Parathyroid adenoma (tissue), 2 donors: ENCODE data around the gene KRT73.

Source experiments
- H2AFZ ChIP-seq: fragments of 300-600 bp; sonication (generic); one replicate; pipeline ENCODE4 v1.7.0; 2017; ENCODE audit warnings: antibody characterized with exemption, mild to moderate bottlenecking
- H3K27ac ChIP-seq: fragments of 300-600 bp; sonication (generic); one replicate; pipeline ENCODE4 v1.7.0; 2017
- H3K27me3 ChIP-seq: fragments of 300-600 bp; sonication (generic); one replicate; pipeline ENCODE4 v1.7.0; 2017; ENCODE audit warnings: low read length; ENCODE audit not compliant: control insufficient read depth, insufficient read depth
- H3K36me3 ChIP-seq: fragments of 300-600 bp; sonication (generic); one replicate; pipeline ENCODE4 v1.7.0; 2017; ENCODE audit warnings: low read length; ENCODE audit not compliant: control insufficient read depth, insufficient read depth
- H3K4me1 ChIP-seq: fragments of 300-600 bp; sonication (generic); one replicate; pipeline ENCODE4 v1.7.0; 2017; ENCODE audit warnings: control low read depth
- H3K4me2 ChIP-seq: fragments of 300-600 bp; sonication (generic); one replicate; pipeline ENCODE4 v1.7.0; 2017; ENCODE audit warnings: low read length
- H3K4me3 ChIP-seq: fragments of 300-600 bp; sonication (generic); one replicate; pipeline ENCODE4 v1.7.0; 2017; ENCODE audit warnings: low read depth, low read length
- H3K79me2 ChIP-seq: fragments of 300-600 bp; sonication (generic); one replicate; pipeline ENCODE4 v1.7.0; 2017; ENCODE audit warnings: control low read depth
- H3K9ac ChIP-seq: fragments of 300-600 bp; sonication (generic); one replicate; pipeline ENCODE4 v1.7.0; 2017; ENCODE audit warnings: mild to moderate bottlenecking
- H3K9me3 ChIP-seq: fragments of 300-600 bp; sonication (generic); one replicate; pipeline ENCODE4 v1.7.0; 2017; ENCODE audit warnings: low read length; ENCODE audit not compliant: control insufficient read depth
- TF ChIP-seq, protein P1 (sequence below): fragments of 300-600 bp; sonication (generic); IDR thresholded peaks from one replicate; pipeline ENCODE4 v1.7.0; 2017; ENCODE audit warnings: antibody characterized with exemption, mild to moderate bottlenecking
- donor health status: primary hyperparathyroidism.

Gene KRT73

DNA sequence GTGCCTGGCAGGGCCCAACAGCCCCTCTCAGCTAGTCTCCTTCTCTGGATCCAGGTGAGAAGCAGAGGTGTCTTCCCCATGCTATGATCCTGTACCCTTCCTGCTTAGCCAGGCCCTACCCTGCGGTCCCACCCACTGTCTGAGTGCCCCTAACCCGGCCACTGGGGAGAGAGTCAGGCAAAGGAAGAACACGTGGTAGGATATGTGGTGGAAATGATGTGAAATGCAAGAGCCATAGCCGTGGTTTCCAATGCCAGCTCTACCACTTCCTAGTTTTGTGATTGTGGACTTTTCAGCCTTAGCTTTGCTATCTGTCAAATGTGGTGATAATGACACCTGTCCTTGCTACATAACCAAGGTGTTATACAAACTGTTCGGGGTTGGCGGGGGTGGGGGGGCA is 17.8 kb upstream of the KRT73 start:
- H2AFZ ChIP-seq = no peak overlapping the region
- H3K36me3 ChIP-seq = no peaks in the 10 kb centered on the region
- no peak overlapping the region for H3K4me2 ChIP-seq
- H3K4me1 ChIP-seq = peaks cover 7% of the 10 kb centered on the region
- H3K27me3 ChIP-seq = no peaks in the 10 kb centered on the region
- H3K79me2 ChIP-seq = no peaks in the 10 kb centered on the region
- no peak overlapping the region for H3K9ac ChIP-seq
- H3K4me3 ChIP-seq = no peak overlapping the region
- no peak overlapping the region for H3K27ac ChIP-seq
- TF ChIP-seq, protein P1, sequence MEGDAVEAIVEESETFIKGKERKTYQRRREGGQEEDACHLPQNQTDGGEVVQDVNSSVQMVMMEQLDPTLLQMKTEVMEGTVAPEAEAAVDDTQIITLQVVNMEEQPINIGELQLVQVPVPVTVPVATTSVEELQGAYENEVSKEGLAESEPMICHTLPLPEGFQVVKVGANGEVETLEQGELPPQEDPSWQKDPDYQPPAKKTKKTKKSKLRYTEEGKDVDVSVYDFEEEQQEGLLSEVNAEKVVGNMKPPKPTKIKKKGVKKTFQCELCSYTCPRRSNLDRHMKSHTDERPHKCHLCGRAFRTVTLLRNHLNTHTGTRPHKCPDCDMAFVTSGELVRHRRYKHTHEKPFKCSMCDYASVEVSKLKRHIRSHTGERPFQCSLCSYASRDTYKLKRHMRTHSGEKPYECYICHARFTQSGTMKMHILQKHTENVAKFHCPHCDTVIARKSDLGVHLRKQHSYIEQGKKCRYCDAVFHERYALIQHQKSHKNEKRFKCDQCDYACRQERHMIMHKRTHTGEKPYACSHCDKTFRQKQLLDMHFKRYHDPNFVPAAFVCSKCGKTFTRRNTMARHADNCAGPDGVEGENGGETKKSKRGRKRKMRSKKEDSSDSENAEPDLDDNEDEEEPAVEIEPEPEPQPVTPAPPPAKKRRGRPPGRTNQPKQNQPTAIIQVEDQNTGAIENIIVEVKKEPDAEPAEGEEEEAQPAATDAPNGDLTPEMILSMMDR = no peak
- no peaks in the 10 kb centered on the region for H3K9me3 ChIP-seq

DNA sequence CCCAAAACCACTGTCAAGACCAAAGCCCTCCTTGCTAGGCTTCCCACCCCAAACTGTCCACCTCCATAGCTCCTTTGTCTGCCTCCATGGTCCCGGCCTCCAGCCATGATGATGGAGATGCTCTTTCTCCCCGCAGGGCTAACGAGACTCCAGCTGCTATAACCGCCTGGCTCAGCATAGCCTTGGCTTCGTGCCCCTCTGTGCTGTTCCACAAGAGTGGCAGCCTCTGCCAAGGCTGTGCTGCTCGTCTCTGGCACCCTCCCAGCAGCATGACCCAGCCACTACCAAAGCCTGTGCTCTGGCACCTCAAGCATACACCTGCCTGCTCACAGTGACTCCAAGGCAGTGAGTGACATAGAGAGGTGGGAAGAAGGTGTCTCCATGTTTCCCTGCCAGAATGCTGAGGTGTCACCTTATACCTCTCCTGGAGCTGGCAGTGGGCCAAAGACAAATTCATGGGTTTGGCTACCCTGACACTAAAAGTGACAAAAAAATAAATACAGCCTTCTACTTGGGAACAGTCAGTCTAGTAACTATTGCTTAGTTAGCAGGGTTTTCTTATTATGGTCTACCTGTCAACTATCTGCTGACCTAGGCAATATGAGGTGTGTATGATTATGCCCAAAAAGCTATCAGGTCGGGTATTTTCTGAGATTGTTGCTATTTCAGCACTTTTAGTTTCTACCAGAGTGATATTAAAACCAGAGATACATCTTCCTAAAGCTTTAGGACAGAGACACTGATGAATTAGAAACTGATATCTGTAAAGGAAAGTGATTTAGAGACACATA is 16.1 kb upstream of the KRT73 start:
- no peak overlapping the region for H3K4me3 ChIP-seq
- H3K4me2 ChIP-seq = no peak overlapping the region
- no peaks in the 10 kb centered on the region for H3K27me3 ChIP-seq
- H2AFZ ChIP-seq = no peak overlapping the region
- no peaks in the 10 kb centered on the region for H3K79me2 ChIP-seq
- no peak overlapping the region for H3K27ac ChIP-seq
- TF ChIP-seq, protein P1 = no peak
- no peaks in the 10 kb centered on the region for H3K36me3 ChIP-seq
- no peaks in the 10 kb centered on the region for H3K9me3 ChIP-seq
- H3K9ac ChIP-seq = no peak overlapping the region
- H3K4me1 ChIP-seq = peaks cover 7% of the 10 kb centered on the region

DNA sequence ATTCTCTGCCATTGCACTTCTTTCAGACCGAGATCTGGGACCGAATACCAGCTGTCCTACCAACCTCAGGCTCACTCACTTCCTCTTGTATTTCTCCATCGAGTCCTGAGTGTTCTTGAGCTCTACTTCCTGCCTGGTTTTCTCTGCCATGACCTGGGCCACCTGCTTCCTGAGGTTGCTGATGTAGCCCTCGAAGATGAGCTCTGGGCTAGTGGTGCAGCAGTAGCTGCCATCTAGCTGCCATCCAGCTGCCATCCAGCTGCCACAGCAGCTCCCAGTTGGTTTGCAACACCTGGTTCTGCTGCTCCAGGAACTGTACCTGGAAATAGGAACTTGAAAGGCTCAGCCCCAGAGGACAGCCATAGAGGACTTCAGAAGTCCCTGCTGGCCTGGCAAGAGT is 15.0 kb upstream of the KRT73 start:
- no peak overlapping the region for H3K9ac ChIP-seq
- no peak overlapping the region for H2AFZ ChIP-seq
- H3K4me2 ChIP-seq = no peak overlapping the region
- H3K4me1 ChIP-seq = peaks cover 7% of the 10 kb centered on the region
- no peaks in the 10 kb centered on the region for H3K9me3 ChIP-seq
- no peaks in the 10 kb centered on the region for H3K36me3 ChIP-seq
- no peaks in the 10 kb centered on the region for H3K27me3 ChIP-seq
- no peak overlapping the region for H3K4me3 ChIP-seq
- H3K27ac ChIP-seq = no peak overlapping the region
- no peaks in the 10 kb centered on the region for H3K79me2 ChIP-seq
- TF ChIP-seq, protein P1 = no peak

DNA sequence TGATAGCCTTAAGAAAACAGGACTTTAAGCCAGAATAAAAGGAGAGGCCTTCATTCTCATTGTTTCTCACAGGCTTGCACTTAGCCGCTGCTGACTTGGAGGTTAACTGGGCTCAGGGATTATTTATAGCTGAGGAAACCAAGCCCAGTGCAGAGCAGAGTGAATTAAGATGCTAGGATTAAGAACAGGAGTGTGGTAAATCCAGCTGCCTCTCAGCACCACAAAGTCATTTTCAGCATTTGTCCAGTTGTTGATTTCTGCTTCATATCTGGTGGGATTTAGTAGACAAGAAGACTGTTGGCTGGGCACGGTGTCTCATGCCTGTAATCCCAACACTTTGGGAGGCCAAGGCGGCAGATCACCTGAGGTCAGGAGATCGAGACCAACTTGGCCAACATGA is 14.3 kb upstream of the KRT73 start:
- no peak overlapping the region for H2AFZ ChIP-seq
- no peak overlapping the region for H3K4me3 ChIP-seq
- no peak overlapping the region for H3K4me2 ChIP-seq
- peaks cover 7% of the 10 kb centered on the region for H3K4me1 ChIP-seq
- TF ChIP-seq, protein P1 = no peak
- H3K9me3 ChIP-seq = no peaks in the 10 kb centered on the region
- H3K9ac ChIP-seq = no peak overlapping the region
- no peaks in the 10 kb centered on the region for H3K79me2 ChIP-seq
- H3K27ac ChIP-seq = no peak overlapping the region
- no peaks in the 10 kb centered on the region for H3K27me3 ChIP-seq
- H3K36me3 ChIP-seq = no peaks in the 10 kb centered on the region
